WTC11 (cell line): ENCODE data around the gene TDRD3.

Source experiments
- FOXK1 ChIP-seq: sonication (generic); formaldehyde crosslinking; IDR thresholded peaks from 2 replicates; pipeline ENCODE4 v1.8.0; 2022; ENCODE audit warnings: mild to moderate bottlenecking, moderate library complexity, missing genetic modification reagents
- SP1 ChIP-seq: sonication (generic); formaldehyde crosslinking; conservative IDR thresholded peaks from 2 replicates; pipeline ENCODE4 v1.8.1; 2022; ENCODE audit warnings: missing genetic modification reagents
- TF ChIP-seq, protein P1 (sequence below): fragments of 200-600 bp; IDR thresholded peaks from 2 replicates; pipeline ENCODE4 v1.8.0; 2022; ENCODE audit warnings: antibody characterized with exemption

GRCh38 chr13:60590800-60591747 lies 194.1 kb downstream of the TDRD3 start:
- TF ChIP-seq FOXK1 (CRISPR knock-in tag) (no peak), SP1 (CRISPR knock-in tag) (no peak)
- TF ChIP-seq, protein P1, sequence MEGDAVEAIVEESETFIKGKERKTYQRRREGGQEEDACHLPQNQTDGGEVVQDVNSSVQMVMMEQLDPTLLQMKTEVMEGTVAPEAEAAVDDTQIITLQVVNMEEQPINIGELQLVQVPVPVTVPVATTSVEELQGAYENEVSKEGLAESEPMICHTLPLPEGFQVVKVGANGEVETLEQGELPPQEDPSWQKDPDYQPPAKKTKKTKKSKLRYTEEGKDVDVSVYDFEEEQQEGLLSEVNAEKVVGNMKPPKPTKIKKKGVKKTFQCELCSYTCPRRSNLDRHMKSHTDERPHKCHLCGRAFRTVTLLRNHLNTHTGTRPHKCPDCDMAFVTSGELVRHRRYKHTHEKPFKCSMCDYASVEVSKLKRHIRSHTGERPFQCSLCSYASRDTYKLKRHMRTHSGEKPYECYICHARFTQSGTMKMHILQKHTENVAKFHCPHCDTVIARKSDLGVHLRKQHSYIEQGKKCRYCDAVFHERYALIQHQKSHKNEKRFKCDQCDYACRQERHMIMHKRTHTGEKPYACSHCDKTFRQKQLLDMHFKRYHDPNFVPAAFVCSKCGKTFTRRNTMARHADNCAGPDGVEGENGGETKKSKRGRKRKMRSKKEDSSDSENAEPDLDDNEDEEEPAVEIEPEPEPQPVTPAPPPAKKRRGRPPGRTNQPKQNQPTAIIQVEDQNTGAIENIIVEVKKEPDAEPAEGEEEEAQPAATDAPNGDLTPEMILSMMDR = no peak
